Heart left ventricle (tissue), 16 donors: ENCODE results near the gene GSTM3. TPM values are rescaled to one million over a fixed set of nuclear protein-coding genes. Genes with fewer than 3 reads are reported as not detected.
A peak's percentile ranks its signal among the peaks of the same experiment; 100 is the strongest.

Experiments used
- ATAC-seq, 4 donors: fragments of 200-7000 bp; cut with Tn5 transposase; one replicate each; pipeline ENCODE4 v1.9.1; 2020 to 2022; ENCODE audit warnings: moderate library complexity in 4 of 4, mild to moderate bottlenecking in 3 of 4, moderate number of reproducible peaks in 1 of 4
- DNase-seq, 5 donors: peaks; one replicate each; pipeline ENCODE4 v3.0.0-alpha.2; 2020
- H3K27ac ChIP-seq, 12 donors: fragments of 200-600 bp; sonication (generic) in 4 of 12; one replicate each; pipeline versions ENCODE4 v1.5.0 to v1.8.0; 2016 to 2022; ENCODE audit warnings: mild to moderate bottlenecking in 2 of 12
- H3K27me3 ChIP-seq, 9 donors: fragments of 200-600 bp; sonication (generic) in 2 of 9; one replicate each; pipeline versions ENCODE4 v1.5.1 to v1.8.0; 2016 to 2022; ENCODE audit warnings: mild to moderate bottlenecking in 3 of 9
- H3K36me3 ChIP-seq, 9 donors: fragments of 200-600 bp; sonication (generic) in 2 of 9; one replicate each; pipeline versions ENCODE4 v1.5.0 to v1.8.0; 2018 to 2022; ENCODE audit warnings: mild to moderate bottlenecking in 2 of 9
- H3K4me1 ChIP-seq, 12 donors: fragments of 200-600 bp; sonication (generic) in 4 of 12; one replicate each; pipeline versions ENCODE4 v1.5.0 to v1.8.0; 2016 to 2022; ENCODE audit warnings: mild to moderate bottlenecking in 3 of 12
- H3K4me3 ChIP-seq, 12 donors: fragments of 200-600 bp; sonication (generic) in 4 of 12; one replicate each; pipeline versions ENCODE4 v1.5.0 to v1.8.0; 2017 to 2022; ENCODE audit warnings: mild to moderate bottlenecking in 9 of 12, moderate library complexity in 4 of 12
- H3K9me3 ChIP-seq, 12 donors: fragments of 200-600 bp; sonication (generic) in 4 of 12; one replicate each; pipeline versions ENCODE4 v1.5.0 to v1.8.0; 2016 to 2022; ENCODE audit warnings: mild to moderate bottlenecking in 1 of 12
- POLR2A ChIP-seq, 2 donors: fragments of 450-650 bp; IDR thresholded peaks; one replicate each; pipeline ENCODE4 v1.6.1; 2017; ENCODE audit warnings: antibody characterized with exemption in 2 of 2, mild to moderate bottlenecking in 2 of 2, moderate library complexity in 2 of 2
- WGBS, 4 donors: extraction: QIAGEN DNeasy Blood & Tissue Kit in 2 of 4; methylation state at CpG; one replicate each; pipeline versions ENCODE4 v1.1.5 to v1.1.7; 2013 to 2018; 5-methylcytosine and 5-hydroxymethylcytosine counted together
- intact Hi-C, 10 donors: fragments of 100-400 bp; cut with DNase I; formaldehyde crosslinking; loops; one replicate each; pipeline versions ENCODE4 v1.11.1 to v1.14.2; 2022
- polyA plus RNA-seq, 2 donors: library from polyadenylated mRNA; stranded (reverse); fragments of 200-250 nt; gene quantifications; one replicate each; pipeline ENCODE4 v1.2.3, GENCODE V29; 2013
- total RNA-seq, 9 donors: library from RNA; depleted of rRNA in 2 of 9; stranded (reverse); fragments of >200 nt in 2 of 9; fragmentation: NEBNext Ultra II Directional in 3 of 9; extraction: Animal tissue kit (Norgen Biotek cat#: 25700) in 3 of 9; gene quantifications; one replicate each; pipeline versions ENCODE4 v1.1.0 to v1.2.4, GENCODE V29; 2016 to 2023
- TF ChIP-seq, protein P1 (sequence below), 12 donors: fragments of 200-600 bp; sonication (generic) in 4 of 12; IDR thresholded peaks; one replicate each; pipeline versions ENCODE4 v1.5.0 to v1.8.0; 2018 to 2022; ENCODE audit warnings: antibody characterized with exemption in 12 of 12, mild to moderate bottlenecking in 5 of 12
- donor health status: ischemic (EF 13 %, LVEDD 7.1; RV severe dilation, severe dysfunction).
- donor health status: healthy with polysubstance abuse.
- donor health status: DM: no; HTN: yes; CAD: no.
- donor health status: DM: no; HTN: no; CAD: no.
- donor health status: ischemic (EF 25% LVEDD 6.9; RV normal size, moderate dysfunction).
- donor health status: ischemic (EF 25% LVEDD 5.7; RV mildly dilated, moderate dysfunction).
- donor health status: healthy.
- donor health status: DM: yes; HTN: yes; CAD: no.
- donor health status: ischemic (EF 35%, LVEDD 5.7; RV mildly dilated, moderate dysfunction).
- donor health status: nonischemic (EF 11% LVEDD 7.7; RV severe dilation, severe dysfunction).
- donor health status: DM: yes; HTN: yes; CAD: no.
- donor health status: PGD.
- donor health status: ischemic (EF 29% LVEDD 5.4; RV normal size, mild dysfunction).
- donor health status: nonischemic (EF 23%, LVEDD 6.1; RV moderate dilation, normal function).

The GSTM3 gene
- total and polyA plus RNA-seq, 11 donors = 52.3 to 237 (median 91.5) TPM

GRCh38 chr1:109761227-109762038 lies 20.6 kb upstream of the GSTM3 start:
- no peaks in the 10 kb centered on the region for H3K27me3 ChIP-seq
- no peaks in the 10 kb centered on the region for H3K36me3 ChIP-seq
- peak overlapping the region in 3 of 12 donors; percentile 13 to 41 (median 40) for H3K27ac ChIP-seq
- WGBS, 4 donors = 67 to 80% (median 73%) methylated on average over 10 to 14 of the region's 14 CpGs
- no peak overlapping the region for H3K4me3 ChIP-seq
- H3K4me1 ChIP-seq = peaks cover 0 to 19% (median 0%) of the 10 kb centered on the region in 12 donors
- no peaks in the 10 kb centered on the region for H3K9me3 ChIP-seq
- peak in 4 of 5 donors; percentile 67 to 78 (median 74) for DNase-seq
- TF ChIP-seq POLR2A (IDR thresholded peaks at IDR 0.05) = no peak
- TF ChIP-seq, protein P1, sequence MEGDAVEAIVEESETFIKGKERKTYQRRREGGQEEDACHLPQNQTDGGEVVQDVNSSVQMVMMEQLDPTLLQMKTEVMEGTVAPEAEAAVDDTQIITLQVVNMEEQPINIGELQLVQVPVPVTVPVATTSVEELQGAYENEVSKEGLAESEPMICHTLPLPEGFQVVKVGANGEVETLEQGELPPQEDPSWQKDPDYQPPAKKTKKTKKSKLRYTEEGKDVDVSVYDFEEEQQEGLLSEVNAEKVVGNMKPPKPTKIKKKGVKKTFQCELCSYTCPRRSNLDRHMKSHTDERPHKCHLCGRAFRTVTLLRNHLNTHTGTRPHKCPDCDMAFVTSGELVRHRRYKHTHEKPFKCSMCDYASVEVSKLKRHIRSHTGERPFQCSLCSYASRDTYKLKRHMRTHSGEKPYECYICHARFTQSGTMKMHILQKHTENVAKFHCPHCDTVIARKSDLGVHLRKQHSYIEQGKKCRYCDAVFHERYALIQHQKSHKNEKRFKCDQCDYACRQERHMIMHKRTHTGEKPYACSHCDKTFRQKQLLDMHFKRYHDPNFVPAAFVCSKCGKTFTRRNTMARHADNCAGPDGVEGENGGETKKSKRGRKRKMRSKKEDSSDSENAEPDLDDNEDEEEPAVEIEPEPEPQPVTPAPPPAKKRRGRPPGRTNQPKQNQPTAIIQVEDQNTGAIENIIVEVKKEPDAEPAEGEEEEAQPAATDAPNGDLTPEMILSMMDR (IDR thresholded peaks at IDR 0.05) = no peak
- intact Hi-C loops = no loop called here
- peak; percentile 81 to 91 (median 88) for ATAC-seq

- Histone ChIP-seq H3K4me1 (peaks cover 0 to 19% (median 0%) of the 10 kb centered on the region in 12 donors), H3K9me3 (no peaks in the 10 kb centered on the region), H3K36me3 (no peaks in the 10 kb centered on the region), H3K4me3 (no peak overlapping the region), H3K27ac (peak overlapping the region in 3 of 12 donors; percentile 13 to 41 (median 40)), H3K27me3 (no peaks in the 10 kb centered on the region)
- intact Hi-C loops = no loop called here
- TF ChIP-seq, protein P1 (IDR thresholded peaks at IDR 0.05) = no peak
- TF ChIP-seq POLR2A (IDR thresholded peaks at IDR 0.05) = no peak
- ATAC-seq = peak in 2 of 4 donors; percentile 1 to 6
- peak in 2 of 5 donors; percentile 2 to 24 for DNase-seq
- WGBS, 4 donors = 72 to 92% (median 84%) methylated on average over 6 to 7 of the region's 7 CpGs
Observed at GRCh38 chr1:109760581-109761226, 19.9 kb upstream of the GSTM3 start.

DNA sequence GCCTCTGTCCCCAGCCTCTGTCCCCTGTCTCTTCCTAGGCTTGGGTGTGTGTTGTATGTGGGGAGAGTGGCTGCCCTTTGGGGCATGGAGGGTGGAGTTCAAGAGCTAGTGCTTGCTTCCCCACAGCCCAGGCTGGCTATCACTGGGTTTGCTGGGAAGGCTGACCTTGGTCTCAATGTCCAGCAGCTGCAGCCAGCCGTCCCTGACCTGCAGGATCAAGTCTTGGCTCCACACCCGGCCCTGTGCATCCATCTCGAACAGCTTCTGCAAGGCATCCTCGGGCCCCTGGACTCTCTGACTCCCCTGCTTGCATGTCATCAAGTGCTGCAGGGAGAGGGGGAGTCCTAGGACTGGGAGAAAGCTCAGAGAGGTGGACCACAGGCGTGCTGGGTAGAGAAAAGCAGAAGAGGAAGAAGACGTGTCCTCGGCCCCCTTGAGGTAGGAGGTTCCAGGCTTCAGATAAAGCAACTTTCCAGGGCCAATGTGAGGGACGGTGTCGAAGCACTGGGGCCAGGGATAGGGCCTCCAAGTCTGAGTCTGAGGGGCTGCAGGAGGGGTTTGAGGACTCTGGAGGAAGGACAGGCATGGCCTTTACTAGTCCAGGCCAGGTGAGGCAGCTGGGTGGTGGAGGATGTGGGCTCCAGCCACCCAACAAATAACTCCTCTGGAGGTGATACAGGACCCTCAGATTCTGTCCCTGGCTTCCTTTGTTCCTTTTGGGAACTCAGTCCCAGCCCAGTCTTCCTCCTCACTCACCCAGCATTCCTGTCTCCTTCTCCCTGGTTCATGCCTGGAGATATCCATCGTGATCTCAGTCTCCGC lies 18.9 kb upstream of the GSTM3 start:
- ATAC-seq (no peak), DNase-seq (peak in 2 of 5 donors; percentile 4 to 10)
- Histone ChIP-seq H3K4me3 (no peak overlapping the region), H3K9me3 (no peaks in the 10 kb centered on the region), H3K27me3 (no peaks in the 10 kb centered on the region), H3K4me1 (peaks cover 0 to 22% (median 0%) of the 10 kb centered on the region in 12 donors), H3K36me3 (no peaks in the 10 kb centered on the region), H3K27ac (no peak overlapping the region)
- no peak for TF ChIP-seq POLR2A (IDR thresholded peaks at IDR 0.05)
- TF ChIP-seq, protein P1 (IDR thresholded peaks at IDR 0.05) = no peak
- WGBS, 4 donors = 87 to 92% (median 90%) methylated on average over 7 to 11 of the region's 11 CpGs
- intact Hi-C loops = no loop called here
